ENCODE measurements around the gene MSANTD2.

DNA sequence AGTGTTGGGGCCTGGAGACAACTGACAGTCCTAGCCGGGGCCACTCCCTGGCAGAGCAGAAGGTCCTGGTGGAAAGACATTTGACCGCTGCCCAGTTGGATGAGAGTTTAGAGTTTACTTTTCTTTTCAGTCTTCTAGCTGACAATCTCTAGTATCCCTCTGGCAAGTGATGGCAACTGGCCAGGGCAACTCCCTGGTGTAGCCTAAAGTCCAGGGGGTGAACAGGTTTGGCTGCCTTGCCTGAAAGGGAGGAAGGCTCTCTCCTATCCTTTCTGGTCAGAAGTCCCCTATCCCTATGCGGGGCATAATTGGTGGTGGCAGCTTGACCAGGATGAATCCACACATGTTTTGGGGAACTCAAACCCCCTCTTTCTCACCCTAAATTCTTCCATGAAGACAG, 16.8 kb upstream of the MSANTD2 start:
- TF ChIP-seq REST (IDR thresholded peaks at IDR 0.05; ENCODE audit: unreplicated experiment) (no peak), EZH2 (IDR thresholded peaks at IDR 0.05; ENCODE audit: low read depth, unreplicated experiment) (no peak), POLR2AphosphoS5 (IDR thresholded peaks at IDR 0.05; ENCODE audit: low read depth) (no peak)
- TF ChIP-seq, protein P1, sequence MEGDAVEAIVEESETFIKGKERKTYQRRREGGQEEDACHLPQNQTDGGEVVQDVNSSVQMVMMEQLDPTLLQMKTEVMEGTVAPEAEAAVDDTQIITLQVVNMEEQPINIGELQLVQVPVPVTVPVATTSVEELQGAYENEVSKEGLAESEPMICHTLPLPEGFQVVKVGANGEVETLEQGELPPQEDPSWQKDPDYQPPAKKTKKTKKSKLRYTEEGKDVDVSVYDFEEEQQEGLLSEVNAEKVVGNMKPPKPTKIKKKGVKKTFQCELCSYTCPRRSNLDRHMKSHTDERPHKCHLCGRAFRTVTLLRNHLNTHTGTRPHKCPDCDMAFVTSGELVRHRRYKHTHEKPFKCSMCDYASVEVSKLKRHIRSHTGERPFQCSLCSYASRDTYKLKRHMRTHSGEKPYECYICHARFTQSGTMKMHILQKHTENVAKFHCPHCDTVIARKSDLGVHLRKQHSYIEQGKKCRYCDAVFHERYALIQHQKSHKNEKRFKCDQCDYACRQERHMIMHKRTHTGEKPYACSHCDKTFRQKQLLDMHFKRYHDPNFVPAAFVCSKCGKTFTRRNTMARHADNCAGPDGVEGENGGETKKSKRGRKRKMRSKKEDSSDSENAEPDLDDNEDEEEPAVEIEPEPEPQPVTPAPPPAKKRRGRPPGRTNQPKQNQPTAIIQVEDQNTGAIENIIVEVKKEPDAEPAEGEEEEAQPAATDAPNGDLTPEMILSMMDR (conservative IDR thresholded peaks at IDR 0.05; ENCODE audit: low read depth in 2 of 2): no peak
